Upper lobe of left lung (tissue), 6 donors: ENCODE results near the gene PRRC2B. TPM values are rescaled to one million over a fixed set of nuclear protein-coding genes. Genes with fewer than 3 reads are reported as not detected.

Experiments
- ATAC-seq, 2 donors: fragments of 200-7000 bp; cut with Tn5 transposase; one replicate each; pipeline ENCODE4 v1.9.1; 2022; ENCODE audit warnings: mild to moderate bottlenecking in 2 of 2, moderate library complexity in 2 of 2; ENCODE audit not compliant: low FRiP score in 2 of 2
- DNase-seq, 2 donors: peaks; one replicate each; pipeline ENCODE4 v3.0.0-alpha.2; 2019 to 2020
- H3K27ac ChIP-seq, 4 donors: fragments of 200-600 bp; sonication (generic); one replicate each; pipeline ENCODE4 v1.5.1; 2016 to 2019
- H3K27me3 ChIP-seq, 4 donors: fragments of 200-600 bp; sonication (generic); one replicate each; pipeline ENCODE4 v1.5.1; 2017 to 2019
- H3K36me3 ChIP-seq, 4 donors: fragments of 200-600 bp; sonication (generic); one replicate each; pipeline ENCODE4 v1.5.1; 2016 to 2019
- H3K4me1 ChIP-seq, 4 donors: fragments of 200-600 bp; sonication (generic); one replicate each; pipeline ENCODE4 v1.5.1; 2018 to 2019
- H3K4me3 ChIP-seq, 4 donors: fragments of 200-600 bp; sonication (generic); one replicate each; pipeline ENCODE4 v1.5.1; 2017 to 2019; ENCODE audit warnings: mild to moderate bottlenecking in 2 of 4, moderate library complexity in 1 of 4
- H3K9me3 ChIP-seq, 4 donors: fragments of 200-600 bp; sonication (generic); one replicate each; pipeline ENCODE4 v1.5.1; 2018 to 2019
- EP300 ChIP-seq, 4 donors: sonication (generic); formaldehyde crosslinking; IDR thresholded peaks; one replicate each; pipeline ENCODE4 v1.5.1; 2017; ENCODE audit warnings: antibody characterized with exemption in 4 of 4, control low read depth in 2 of 4
- POLR2A ChIP-seq, 4 donors: fragments of 450-650 bp; IDR thresholded peaks; one replicate each; pipeline ENCODE4 v1.5.1; 2016 to 2017; ENCODE audit warnings: antibody characterized with exemption in 4 of 4, mild to moderate bottlenecking in 2 of 4
- POLR2AphosphoS5 ChIP-seq, 2 donors: sonication (generic); formaldehyde crosslinking; IDR thresholded peaks; one replicate each; pipeline ENCODE4 v1.5.1; 2017; ENCODE audit warnings: antibody characterized with exemption in 2 of 2
- WGBS, 2 donors: methylation state at CpG; one replicate each; pipeline ENCODE4 v1.1.5; 2017 to 2018; 5-methylcytosine and 5-hydroxymethylcytosine counted together
- total RNA-seq, 6 donors: library from RNA; depleted of rRNA in 4 of 6; stranded (reverse); fragments of >200 nt in 4 of 6; gene quantifications; one replicate each; pipeline versions ENCODE4 v1.1.0 to v1.2.1, GENCODE V29; 2016 to 2021
- TF ChIP-seq, protein P1 (sequence below), 6 experiments: fragments of 450-650 bp in 4 of 6; fragments of 200-600 bp in 2 of 6; sonication (generic) in 2 of 6; IDR thresholded peaks; one replicate each; pipeline ENCODE4 v1.5.1; 2016 to 2019; ENCODE audit warnings: antibody characterized with exemption in 6 of 6
- donor health status: DM: no; HTN: no; CAD: no; lungs with moderate emphysema.
- donor health status: DM: no; HTN: yes; CAD: no; lungs with severe emphysema.

Gene PRRC2B
- total RNA-seq, 6 donors from 2014 or later, result 114 to 348 (median 186) TPM

- 79 to 80% methylated on average over 13 to 14 of the region's 15 CpGs for WGBS, 2 donors
- Histone ChIP-seq H3K27ac (peak overlapping the region in 2 of 4 donors; percentile 15 to 25), H3K9me3 (no peaks in the 10 kb centered on the region), H3K4me3 (no peak overlapping the region), H3K27me3 (no peaks in the 10 kb centered on the region), H3K4me1 (no peaks in the 10 kb centered on the region), H3K36me3 (peaks cover 17 to 96% (median 74%) of the 10 kb centered on the region in 4 donors)
- TF ChIP-seq EP300 (IDR thresholded peaks at IDR 0.05), result no peak
- TF ChIP-seq, protein P1, sequence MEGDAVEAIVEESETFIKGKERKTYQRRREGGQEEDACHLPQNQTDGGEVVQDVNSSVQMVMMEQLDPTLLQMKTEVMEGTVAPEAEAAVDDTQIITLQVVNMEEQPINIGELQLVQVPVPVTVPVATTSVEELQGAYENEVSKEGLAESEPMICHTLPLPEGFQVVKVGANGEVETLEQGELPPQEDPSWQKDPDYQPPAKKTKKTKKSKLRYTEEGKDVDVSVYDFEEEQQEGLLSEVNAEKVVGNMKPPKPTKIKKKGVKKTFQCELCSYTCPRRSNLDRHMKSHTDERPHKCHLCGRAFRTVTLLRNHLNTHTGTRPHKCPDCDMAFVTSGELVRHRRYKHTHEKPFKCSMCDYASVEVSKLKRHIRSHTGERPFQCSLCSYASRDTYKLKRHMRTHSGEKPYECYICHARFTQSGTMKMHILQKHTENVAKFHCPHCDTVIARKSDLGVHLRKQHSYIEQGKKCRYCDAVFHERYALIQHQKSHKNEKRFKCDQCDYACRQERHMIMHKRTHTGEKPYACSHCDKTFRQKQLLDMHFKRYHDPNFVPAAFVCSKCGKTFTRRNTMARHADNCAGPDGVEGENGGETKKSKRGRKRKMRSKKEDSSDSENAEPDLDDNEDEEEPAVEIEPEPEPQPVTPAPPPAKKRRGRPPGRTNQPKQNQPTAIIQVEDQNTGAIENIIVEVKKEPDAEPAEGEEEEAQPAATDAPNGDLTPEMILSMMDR (IDR thresholded peaks at IDR 0.05), result no peak
- TF ChIP-seq POLR2AphosphoS5 (IDR thresholded peaks at IDR 0.05), result no peak
- no peak for TF ChIP-seq POLR2A (IDR thresholded peaks at IDR 0.05)
- ATAC-seq, result no peak
- no peak for DNase-seq
These were observed 122.2 kb downstream of the PRRC2B start for GRCh38 chr9:131516100-131516499.

DNA sequence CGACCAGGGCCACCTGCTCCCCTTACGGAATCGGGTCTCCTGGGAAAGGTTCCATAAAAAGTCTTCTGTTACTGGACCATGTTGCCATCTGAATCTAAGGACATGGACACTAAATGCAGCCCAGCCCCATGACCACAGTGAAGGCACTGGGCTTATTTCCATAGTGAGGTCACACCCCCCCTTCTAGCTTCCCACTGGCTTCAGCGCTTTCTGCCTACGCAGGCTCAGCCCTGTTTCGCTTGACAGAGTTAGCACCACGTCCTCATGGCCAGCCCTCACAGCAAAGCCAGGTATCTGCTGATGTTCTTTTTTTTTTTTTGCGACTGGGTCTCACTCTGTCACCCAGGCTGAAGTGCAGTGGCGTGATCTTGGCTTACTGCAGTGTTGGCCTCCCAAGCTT, 123.0 kb downstream of the PRRC2B start:
- Histone ChIP-seq H3K27me3 (no peaks in the 10 kb centered on the region), H3K9me3 (no peaks in the 10 kb centered on the region), H3K4me1 (no peaks in the 10 kb centered on the region), H3K27ac (no peak overlapping the region), H3K36me3 (peaks cover 17 to 96% (median 76%) of the 10 kb centered on the region in 4 donors), H3K4me3 (no peak overlapping the region)
- ATAC-seq, result no peak
- TF ChIP-seq POLR2AphosphoS5 (IDR thresholded peaks at IDR 0.05), result no peak
- TF ChIP-seq, protein P1 (IDR thresholded peaks at IDR 0.05), result no peak
- no peak for TF ChIP-seq POLR2A (IDR thresholded peaks at IDR 0.05)
- TF ChIP-seq EP300 (IDR thresholded peaks at IDR 0.05), result no peak
- no peak for DNase-seq
- 94 to 96% methylated on average over 9 of the region's 9 CpGs for WGBS, 2 donors

- WGBS, 2 donors, result 97 to 100% methylated on average over 1 to 11 of the region's 11 CpGs
- no peak overlapping the region for H3K27ac ChIP-seq
- DNase-seq, result no peak
- H3K4me1 ChIP-seq, result no peaks in the 10 kb centered on the region
- TF ChIP-seq POLR2A (IDR thresholded peaks at IDR 0.05) (no peak), EP300 (IDR thresholded peaks at IDR 0.05) (no peak), POLR2AphosphoS5 (IDR thresholded peaks at IDR 0.05) (no peak)
- TF ChIP-seq, protein P1 (IDR thresholded peaks at IDR 0.05), result no peak
- H3K9me3 ChIP-seq, result no peaks in the 10 kb centered on the region
- H3K4me3 ChIP-seq, result no peak overlapping the region
- no peaks in the 10 kb centered on the region for H3K27me3 ChIP-seq
- peaks cover 21 to 95% (median 78%) of the 10 kb centered on the region in 4 donors for H3K36me3 ChIP-seq
- no peak for ATAC-seq
These were observed 123.9 kb downstream of the PRRC2B start for GRCh38 chr9:131517761-131518190.

DNA sequence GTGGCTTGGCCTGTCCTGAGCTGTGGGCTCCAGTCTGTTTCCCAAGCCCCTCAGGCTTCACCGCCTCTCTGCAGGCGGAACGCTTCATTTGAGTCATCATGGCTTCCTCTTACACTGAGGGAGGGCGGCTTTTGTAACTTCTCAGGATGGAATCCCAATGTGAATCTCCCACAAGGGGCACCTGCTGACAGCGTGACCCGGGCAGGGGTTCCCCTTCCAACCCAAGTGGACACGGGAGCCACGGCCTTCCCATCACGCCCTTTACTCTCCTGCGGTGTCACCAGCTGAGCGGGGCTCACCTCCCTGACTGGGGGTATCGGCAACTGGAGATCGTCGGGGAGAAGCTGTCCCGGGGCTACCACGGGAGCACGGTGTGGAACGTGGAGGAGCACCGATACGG, 124.7 kb downstream of the PRRC2B start:
- Histone ChIP-seq H3K4me3 (no peak overlapping the region), H3K27me3 (no peaks in the 10 kb centered on the region), H3K27ac (no peak overlapping the region), H3K36me3 (peaks cover 21 to 96% (median 78%) of the 10 kb centered on the region in 4 donors), H3K4me1 (no peaks in the 10 kb centered on the region), H3K9me3 (no peaks in the 10 kb centered on the region)
- ATAC-seq, result no peak
- no peak for DNase-seq
- 96 to 97% methylated on average over 17 to 20 of the region's 20 CpGs for WGBS, 2 donors
- TF ChIP-seq, protein P1 (IDR thresholded peaks at IDR 0.05), result no peak

GRCh38 chr9:131520503-131520902, 126.6 kb downstream of the PRRC2B start:
- ATAC-seq, result no peak
- DNase-seq, result no peak

More at GRCh38 chr9:131520503-131520902, 126.6 kb downstream of the PRRC2B start:
- H3K27ac ChIP-seq, result no peak overlapping the region
- no peaks in the 10 kb centered on the region for H3K9me3 ChIP-seq
- no peaks in the 10 kb centered on the region for H3K27me3 ChIP-seq
- 81 to 90% methylated on average over 13 to 15 of the region's 16 CpGs for WGBS, 2 donors
- no peak overlapping the region for H3K4me3 ChIP-seq
- no peaks in the 10 kb centered on the region for H3K4me1 ChIP-seq
- peaks cover 29 to 96% (median 82%) of the 10 kb centered on the region in 4 donors for H3K36me3 ChIP-seq
- TF ChIP-seq, protein P1 (IDR thresholded peaks at IDR 0.05), result no peak
- TF ChIP-seq POLR2AphosphoS5 (IDR thresholded peaks at IDR 0.05), result no peak
- TF ChIP-seq EP300 (IDR thresholded peaks at IDR 0.05), result no peak
- no peak for TF ChIP-seq POLR2A (IDR thresholded peaks at IDR 0.05)
